Tibial artery (tissue), 4 donors: ENCODE data around the gene SP9.
A peak's percentile ranks its signal among the peaks of the same experiment; 100 is the strongest.

Experiments
- DNase-seq, 2 donors: peaks; one replicate each; pipeline ENCODE4 v3.0.0-alpha.2; 2019
- H3K27ac ChIP-seq, 2 donors: fragments of 200-600 bp; sonication (generic) in 1 of 2; 1 replicate in 1 of 2; 2 replicates in 1 of 2; pipeline ENCODE4 v1.5.1; 2018 to 2019; ENCODE audit warnings: mild to moderate bottlenecking in 1 of 2
- H3K27me3 ChIP-seq, 2 donors: fragments of 200-600 bp; sonication (generic) in 1 of 2; one replicate each; pipeline versions ENCODE4 v1.5.1 to v1.6.0; 2016 to 2019
- H3K36me3 ChIP-seq, 3 donors: fragments of 200-600 bp; sonication (generic) in 2 of 3; one replicate each; pipeline ENCODE4 v1.5.1; 2016 to 2019; ENCODE audit warnings: mild to moderate bottlenecking in 2 of 3
- H3K4me1 ChIP-seq, 4 donors: fragments of 200-600 bp; sonication (generic) in 2 of 4; 1 replicate in 3 of 4; 2 replicates in 1 of 4; pipeline ENCODE4 v1.5.1; 2016 to 2019
- H3K4me3 ChIP-seq, 2 donors: fragments of 200-600 bp; sonication (generic) in 1 of 2; 1 replicate in 1 of 2; 2 replicates in 1 of 2; pipeline ENCODE4 v1.5.1; 2018 to 2019; ENCODE audit warnings: mild to moderate bottlenecking in 2 of 2
- H3K9me3 ChIP-seq, 3 donors: fragments of 200-600 bp; sonication (generic) in 1 of 3; one replicate each; pipeline ENCODE4 v1.5.1; 2016 to 2019
- CTCF ChIP-seq, 2 experiments: fragments of 200-600 bp in 1 of 2; fragments of 450-650 bp in 1 of 2; IDR thresholded peaks; one replicate each; pipeline ENCODE4 v1.5.1; 2017 to 2019; ENCODE audit warnings: antibody characterized with exemption in 2 of 2, mild to moderate bottlenecking in 1 of 2, moderate library complexity in 1 of 2
- intact Hi-C: fragments of 100-400 bp; cut with DNase I; formaldehyde crosslinking; loops from one replicate; pipeline ENCODE4 v1.15.0; 2023; ENCODE audit warnings: low total_unique reads

SP9 gene

GRCh38 chr2:174322149-174322548 lies 12.6 kb upstream of the SP9 start:
- H3K9me3 ChIP-seq = no peaks in the 10 kb centered on the region
- H3K27ac ChIP-seq = no peak overlapping the region
- DNase-seq = no peak
- intact Hi-C loops = no loop called here
- no peak for TF ChIP-seq CTCF (IDR thresholded peaks at IDR 0.05)
- H3K4me1 ChIP-seq = peaks cover 0 to 14% (median 10%) of the 10 kb centered on the region in 4 donors
- H3K36me3 ChIP-seq = no peaks in the 10 kb centered on the region
- peaks cover 0 to 22% of the 10 kb centered on the region in 2 donors for H3K27me3 ChIP-seq
- no peak overlapping the region for H3K4me3 ChIP-seq

- Histone ChIP-seq H3K36me3 (no peaks in the 10 kb centered on the region), H3K4me3 (no peak overlapping the region), H3K9me3 (no peaks in the 10 kb centered on the region), H3K27ac (no peak overlapping the region), H3K27me3 (peaks cover 0 to 28% of the 10 kb centered on the region in 2 donors), H3K4me1 (peaks cover 0 to 16% (median 14%) of the 10 kb centered on the region in 4 donors)
- no peak for TF ChIP-seq CTCF (IDR thresholded peaks at IDR 0.05)
- no peak for DNase-seq
- intact Hi-C loops = no loop called here
Measured at GRCh38 chr2:174322746-174323145, 12.0 kb upstream of the SP9 start.

- Histone ChIP-seq H3K27ac (no peak overlapping the region), H3K4me3 (no peak overlapping the region), H3K9me3 (no peaks in the 10 kb centered on the region), H3K4me1 (peaks cover 0 to 16% (median 14%) of the 10 kb centered on the region in 4 donors), H3K36me3 (no peaks in the 10 kb centered on the region), H3K27me3 (peaks cover 3 to 39% of the 10 kb centered on the region in 2 donors)
- no peak for TF ChIP-seq CTCF (IDR thresholded peaks at IDR 0.05)
- intact Hi-C loops = no loop called here
- no peak for DNase-seq
Measured at GRCh38 chr2:174324530-174324929, 10.2 kb upstream of the SP9 start.

GRCh38 chr2:174325373-174326160 lies 9.2 kb upstream of the SP9 start:
- peaks cover 3 to 50% of the 10 kb centered on the region in 2 donors for H3K27me3 ChIP-seq
- DNase-seq = no peak
- intact Hi-C loops = no loop called here
- no peak overlapping the region for H3K27ac ChIP-seq
- H3K9me3 ChIP-seq = no peaks in the 10 kb centered on the region
- no peak for TF ChIP-seq CTCF (IDR thresholded peaks at IDR 0.05)
- H3K36me3 ChIP-seq = no peaks in the 10 kb centered on the region
- H3K4me1 ChIP-seq = peaks cover 0 to 16% (median 14%) of the 10 kb centered on the region in 4 donors
- peak overlapping the region; percentile 37 to 53 for H3K4me3 ChIP-seq

- H3K36me3 ChIP-seq = no peaks in the 10 kb centered on the region
- TF ChIP-seq CTCF (IDR thresholded peaks at IDR 0.05) = no peak
- no peak overlapping the region for H3K27ac ChIP-seq
- H3K9me3 ChIP-seq = no peaks in the 10 kb centered on the region
- H3K4me3 ChIP-seq = peak overlapping the region; percentile 37 to 53
- peak in 1 of 2 donors; percentile 69 for DNase-seq
- intact Hi-C loops = no loop called here
- peaks cover 0 to 16% (median 14%) of the 10 kb centered on the region in 4 donors for H3K4me1 ChIP-seq
- H3K27me3 ChIP-seq = peaks cover 3 to 58% of the 10 kb centered on the region in 2 donors
Measured at GRCh38 chr2:174326161-174327020, 8.4 kb upstream of the SP9 start.
